ENCODE measurements around the gene PDGFA. TPM values are rescaled to one million over a fixed set of nuclear protein-coding genes. Genes with fewer than 3 reads are reported as not detected.

PDGFA gene
- total RNA-seq, 1 donor from 2014 or later = 65.6 TPM

- no peaks in the 10 kb centered on the region for H3K27me3 ChIP-seq (ENCODE audit: control insufficient read depth, insufficient read depth, low read length)
- no peak overlapping the region for H3K4me3 ChIP-seq (ENCODE audit: low read depth, low read length)
- H3K36me3 ChIP-seq (ENCODE audit: control insufficient read depth, insufficient read depth, low read length) = peaks cover 4% of the 10 kb centered on the region
- DNase-seq (ENCODE audit: low read depth) = no peak
- TF ChIP-seq CTCF (IDR thresholded peaks at IDR 0.05; ENCODE audit: insufficient read depth, low read length, poor library complexity, severe bottlenecking) = no peak
Observed at GRCh38 chr7:497946-498655, 21.5 kb downstream of the PDGFA start.

- H3K4me3 ChIP-seq (ENCODE audit: low read depth, low read length) = no peak overlapping the region
- H3K27me3 ChIP-seq (ENCODE audit: control insufficient read depth, insufficient read depth, low read length) = no peaks in the 10 kb centered on the region
- TF ChIP-seq CTCF (IDR thresholded peaks at IDR 0.05; ENCODE audit: insufficient read depth, low read length, poor library complexity, severe bottlenecking) = no peak
- peaks cover 4% of the 10 kb centered on the region for H3K36me3 ChIP-seq (ENCODE audit: control insufficient read depth, insufficient read depth, low read length)
- DNase-seq (ENCODE audit: low read depth) = no peak
Observed at GRCh38 chr7:497346-497745, 22.3 kb downstream of the PDGFA start.

- DNase-seq (ENCODE audit: low read depth) = no peak
- Histone ChIP-seq H3K4me3 (ENCODE audit: low read depth, low read length) (no peak overlapping the region), H3K36me3 (ENCODE audit: control insufficient read depth, insufficient read depth, low read length) (peaks cover 4% of the 10 kb centered on the region), H3K27me3 (ENCODE audit: control insufficient read depth, insufficient read depth, low read length) (peaks cover 4% of the 10 kb centered on the region)
- no peak for TF ChIP-seq CTCF (IDR thresholded peaks at IDR 0.05; ENCODE audit: insufficient read depth, low read length, poor library complexity, severe bottlenecking)
Observed at GRCh38 chr7:496528-497295, 22.9 kb downstream of the PDGFA start.

GRCh38 chr7:495761-496321 lies 23.8 kb downstream of the PDGFA start:
- Histone ChIP-seq H3K36me3 (ENCODE audit: control insufficient read depth, insufficient read depth, low read length) (peaks cover 4% of the 10 kb centered on the region), H3K27me3 (ENCODE audit: control insufficient read depth, insufficient read depth, low read length) (peaks cover 9% of the 10 kb centered on the region), H3K4me3 (ENCODE audit: low read depth, low read length) (no peak overlapping the region)
- no peak for DNase-seq (ENCODE audit: low read depth)
- TF ChIP-seq CTCF (IDR thresholded peaks at IDR 0.05; ENCODE audit: insufficient read depth, low read length, poor library complexity, severe bottlenecking) = no peak

- Histone ChIP-seq H3K36me3 (ENCODE audit: control insufficient read depth, insufficient read depth, low read length) (peaks cover 4% of the 10 kb centered on the region), H3K27me3 (ENCODE audit: control insufficient read depth, insufficient read depth, low read length) (peaks cover 14% of the 10 kb centered on the region), H3K4me3 (ENCODE audit: low read depth, low read length) (no peak overlapping the region)
- no peak for TF ChIP-seq CTCF (IDR thresholded peaks at IDR 0.05; ENCODE audit: insufficient read depth, low read length, poor library complexity, severe bottlenecking)
- DNase-seq (ENCODE audit: low read depth) = no peak
Observed at GRCh38 chr7:495326-495725, 24.3 kb downstream of the PDGFA start.
